ENCODE data around the gene CELF4. TPM values are rescaled to one million over a fixed set of nuclear protein-coding genes. Genes with fewer than 3 reads are reported as not detected.
A peak's percentile ranks its signal among the peaks of the same experiment; 100 is the strongest.

CELF4 gene
- total and polyA plus RNA-seq, 2 donors (not counting 1 experiment from before 2014, with no cell fraction given), result 0.17 TPM; not detected in 1

GRCh38 chr18:37395631-37396030 lies 170.0 kb downstream of the CELF4 start:
- H3K9ac ChIP-seq (ENCODE audit: insufficient read depth, low read length), result no peak overlapping the region
- no peaks in the 10 kb centered on the region for H3K79me2 ChIP-seq (ENCODE audit: control insufficient read depth, insufficient read depth, low read length)
- H3K9me3 ChIP-seq (ENCODE audit: control insufficient read depth, insufficient read depth, low read depth, low read length), result no peaks in the 10 kb centered on the region
- no peaks in the 10 kb centered on the region for H4K20me1 ChIP-seq (ENCODE audit: control insufficient read depth, extremely low read depth, insufficient read depth, low read length)
- peaks cover 11% of the 10 kb centered on the region for H3K4me1 ChIP-seq (ENCODE audit: control insufficient read depth, extremely low read depth, insufficient read depth, low read length)
- no peak overlapping the region for H2AFZ ChIP-seq (ENCODE audit: low read length)
- no peak overlapping the region for H3K27ac ChIP-seq (ENCODE audit: insufficient read depth, low read length)
- H3K4me3 ChIP-seq (replicated peaks in 1 of 4; ENCODE audit: control extremely low read depth in 1 of 4, insufficient read depth in 1 of 4, low read depth in 3 of 4, low read length in 4 of 4), result no peak overlapping the region
- no peak overlapping the region for H3K4me2 ChIP-seq (ENCODE audit: extremely low read depth, insufficient read depth, low read length)
- no peak for DNase-seq (ENCODE audit: low read depth in 2 of 2)
- TF ChIP-seq EZH2 (IDR thresholded peaks at IDR 0.05; ENCODE audit: low read length, missing control alignments) (no peak), CTCF (conservative IDR thresholded peaks at IDR 0.05 in 1 of 2, IDR thresholded peaks at IDR 0.05 in 1 of 2; ENCODE audit: low read depth in 1 of 2, low read length in 2 of 2) (no peak)
- no peaks in the 10 kb centered on the region for H3K36me3 ChIP-seq (ENCODE audit: control insufficient read depth, insufficient read depth, low read length)
- H3K27me3 ChIP-seq (ENCODE audit: control insufficient read depth, insufficient read depth, low read length), result peaks cover 2% of the 10 kb centered on the region

GRCh38 chr18:37395138-37395537 lies 170.5 kb downstream of the CELF4 start:
- no peaks in the 10 kb centered on the region for H3K36me3 ChIP-seq (ENCODE audit: control insufficient read depth, insufficient read depth, low read length)

GRCh38 chr18:37394610-37394965 lies 171.0 kb downstream of the CELF4 start:
- H3K9me3 ChIP-seq (ENCODE audit: control insufficient read depth, insufficient read depth, low read depth, low read length), result no peaks in the 10 kb centered on the region
- peaks cover 11% of the 10 kb centered on the region for H3K4me1 ChIP-seq (ENCODE audit: control insufficient read depth, extremely low read depth, insufficient read depth, low read length)
- H3K27me3 ChIP-seq (ENCODE audit: control insufficient read depth, insufficient read depth, low read length), result peaks cover 2% of the 10 kb centered on the region
- DNase-seq (ENCODE audit: low read depth in 2 of 2), result no peak
- peak overlapping the region in 1 of 4 experiments; percentile 51 for H3K4me3 ChIP-seq (replicated peaks in 1 of 4; ENCODE audit: control extremely low read depth in 1 of 4, insufficient read depth in 1 of 4, low read depth in 3 of 4, low read length in 4 of 4)
- H3K27ac ChIP-seq (ENCODE audit: insufficient read depth, low read length), result peak overlapping the region; percentile 74
- peak overlapping the region; percentile 50 for H3K9ac ChIP-seq (ENCODE audit: insufficient read depth, low read length)
- H4K20me1 ChIP-seq (ENCODE audit: control insufficient read depth, extremely low read depth, insufficient read depth, low read length), result no peaks in the 10 kb centered on the region
- H3K79me2 ChIP-seq (ENCODE audit: control insufficient read depth, insufficient read depth, low read length), result no peaks in the 10 kb centered on the region
- H2AFZ ChIP-seq (ENCODE audit: low read length), result peak overlapping the region; percentile 67
- no peaks in the 10 kb centered on the region for H3K36me3 ChIP-seq (ENCODE audit: control insufficient read depth, insufficient read depth, low read length)
- peak overlapping the region; percentile 15 for H3K4me2 ChIP-seq (ENCODE audit: extremely low read depth, insufficient read depth, low read length)
- no peak for TF ChIP-seq EZH2 (IDR thresholded peaks at IDR 0.05; ENCODE audit: low read length, missing control alignments)
- no peak for TF ChIP-seq CTCF (conservative IDR thresholded peaks at IDR 0.05 in 1 of 2, IDR thresholded peaks at IDR 0.05 in 1 of 2; ENCODE audit: low read depth in 1 of 2, low read length in 2 of 2)

More at GRCh38 chr18:37395138-37395537, 170.5 kb downstream of the CELF4 start:
- Histone ChIP-seq H3K9me3 (ENCODE audit: control insufficient read depth, insufficient read depth, low read depth, low read length) (no peaks in the 10 kb centered on the region), H4K20me1 (ENCODE audit: control insufficient read depth, extremely low read depth, insufficient read depth, low read length) (no peaks in the 10 kb centered on the region), H3K79me2 (ENCODE audit: control insufficient read depth, insufficient read depth, low read length) (no peaks in the 10 kb centered on the region), H3K4me3 (replicated peaks in 1 of 4; ENCODE audit: control extremely low read depth in 1 of 4, insufficient read depth in 1 of 4, low read depth in 3 of 4, low read length in 4 of 4) (no peak overlapping the region), H3K27me3 (ENCODE audit: control insufficient read depth, insufficient read depth, low read length) (peaks cover 2% of the 10 kb centered on the region), H3K4me1 (ENCODE audit: control insufficient read depth, extremely low read depth, insufficient read depth, low read length) (peaks cover 11% of the 10 kb centered on the region), H3K4me2 (ENCODE audit: extremely low read depth, insufficient read depth, low read length) (no peak overlapping the region), H3K9ac (ENCODE audit: insufficient read depth, low read length) (no peak overlapping the region), H3K27ac (ENCODE audit: insufficient read depth, low read length) (no peak overlapping the region), H2AFZ (ENCODE audit: low read length) (no peak overlapping the region)
- no peak for DNase-seq (ENCODE audit: low read depth in 2 of 2)
- TF ChIP-seq EZH2 (IDR thresholded peaks at IDR 0.05; ENCODE audit: low read length, missing control alignments), result no peak
- TF ChIP-seq CTCF (conservative IDR thresholded peaks at IDR 0.05 in 1 of 2, IDR thresholded peaks at IDR 0.05 in 1 of 2; ENCODE audit: low read depth in 1 of 2, low read length in 2 of 2), result no peak
